GM21619 (cell line): ENCODE results near the gene SLC17A3.

Experiments
- ATAC-seq: cut with Tn5 transposase; IDR thresholded peaks from one replicate; pipeline ENCODE4 v1.9.1; 2021; ENCODE audit not compliant: unreplicated experiment

The SLC17A3 gene

GRCh38 chr6:25842526-25842925 lies 31.5 kb downstream of the SLC17A3 start:
- no peak for ATAC-seq

GRCh38 chr6:25835442-25836283 lies 38.4 kb downstream of the SLC17A3 start:
- ATAC-seq = no peak

- ATAC-seq = no peak
Measured at GRCh38 chr6:25834950-25835349, 39.1 kb downstream of the SLC17A3 start.

GRCh38 chr6:25833136-25833535 lies 40.9 kb downstream of the SLC17A3 start:
- no peak for ATAC-seq

GRCh38 chr6:25832670-25833069 lies 41.4 kb downstream of the SLC17A3 start:
- ATAC-seq = no peak

GRCh38 chr6:25832307-25832662 lies 41.8 kb downstream of the SLC17A3 start:
- no peak for ATAC-seq

GRCh38 chr6:25831532-25832306 lies 42.3 kb downstream of the SLC17A3 start, which contains the start of gene SLC17A1:
TSS of gene SLC17A1 (minus strand) at chr6:25832052. CDS start at chr6:25830557, 1,495 bp downstream.
- no peak for ATAC-seq

- no peak for ATAC-seq
Measured at GRCh38 chr6:25830458-25830857, 43.6 kb downstream of the SLC17A3 start.

- ATAC-seq = no peak
Measured at GRCh38 chr6:25829375-25829774, 44.7 kb downstream of the SLC17A3 start.

GRCh38 chr6:25821341-25821740 lies 52.7 kb downstream of the SLC17A3 start:
- no peak for ATAC-seq

- ATAC-seq = no peak
Measured at GRCh38 chr6:25816252-25816651, 57.8 kb downstream of the SLC17A3 start.

- no peak for ATAC-seq
Measured at GRCh38 chr6:25815194-25815593, 58.8 kb downstream of the SLC17A3 start.

GRCh38 chr6:25804804-25805203 lies 69.2 kb downstream of the SLC17A3 start:
- ATAC-seq = no peak

- ATAC-seq = no peak
Measured at GRCh38 chr6:25801436-25801835, 72.6 kb downstream of the SLC17A3 start.
